ENCODE data around the gene SERPINA5. TPM values are rescaled to one million over a fixed set of nuclear protein-coding genes. Genes with fewer than 3 reads are reported as not detected.

SERPINA5 gene
- total and polyA plus RNA-seq, 2 of the 13 experiments (the other 11 are each of a cell fraction or from before 2014, with no cell fraction given): 449 to 498 TPM

DNA sequence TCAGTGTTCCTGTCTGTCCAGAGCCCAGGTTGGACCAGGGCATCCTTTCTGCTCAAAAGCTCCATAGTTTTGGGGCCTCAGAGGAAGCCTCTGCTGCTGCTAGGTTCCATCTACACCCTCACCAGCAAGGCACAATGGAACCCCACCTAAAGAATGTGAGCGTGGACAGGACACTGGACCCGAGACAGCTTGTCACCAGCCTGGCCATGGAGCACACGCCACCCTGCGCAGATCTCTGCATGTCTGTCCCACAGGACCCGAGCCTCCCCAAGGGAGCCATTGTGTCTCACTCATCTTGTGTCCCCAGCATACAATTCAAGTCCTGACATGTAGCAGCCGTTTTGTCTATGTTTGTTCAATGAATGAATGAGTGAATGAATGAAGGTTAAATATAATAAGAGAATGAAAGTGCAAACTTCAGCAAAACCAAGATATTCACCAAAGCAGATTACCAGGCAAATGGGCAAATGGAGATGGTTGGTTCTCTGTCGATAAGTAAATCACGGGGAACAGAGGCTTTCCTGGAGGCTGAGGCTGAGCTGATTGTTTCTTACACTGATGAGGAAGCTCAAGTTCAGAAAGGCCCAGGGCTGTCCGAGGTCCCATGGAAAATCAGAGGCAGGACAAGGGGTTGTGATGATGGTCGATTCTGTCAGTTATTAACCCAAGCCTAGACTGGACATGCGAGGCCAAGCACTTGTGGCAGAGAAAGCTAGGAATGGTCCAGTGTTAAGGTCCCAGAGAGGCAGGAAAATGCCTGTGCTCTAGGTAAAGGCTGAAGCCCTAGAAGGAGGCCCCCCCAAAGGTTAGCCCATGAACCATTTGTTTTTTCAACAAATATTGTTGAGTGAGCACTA is 58.0 kb downstream of the SERPINA5 start (continued):
- TF ChIP-seq TOPORS (CRISPR knock-in tag; IDR thresholded peaks at IDR 0.05): 0 out of 2 replicates have a peak, but pooled peaks have one; percentile 51
- peak; percentile 54; the same call in 1 of the 2 replicates for TF ChIP-seq HNF1B (CRISPR knock-in tag; IDR thresholded peaks at IDR 0.05)
- TF ChIP-seq TRAFD1 (CRISPR knock-in tag; IDR thresholded peaks at IDR 0.05; ENCODE audit: borderline replicate concordance): no peak
- TF ChIP-seq SKI (IDR thresholded peaks at IDR 0.05; ENCODE audit: partially characterized antibody): no peak
- TF ChIP-seq KAT8 (CRISPR knock-in tag; IDR thresholded peaks at IDR 0.05): 0 out of 2 replicates have a peak, but pooled peaks have one; percentile 24
- TF ChIP-seq ARNT2 (CRISPR knock-in tag; IDR thresholded peaks at IDR 0.05; ENCODE audit: low read depth): 0 out of 2 replicates have a peak, but pooled peaks have one; percentile 22
- TF ChIP-seq REPIN1 (CRISPR knock-in tag; IDR thresholded peaks at IDR 0.05; ENCODE audit: borderline replicate concordance, low read depth): 0 out of 2 replicates have a peak, but pooled peaks have one; percentile 27
